Fibroblast of lung (primary cell): Measurements from ENCODE around the gene CACNA2D3.

ENCODE experiments used
- CTCF ChIP-seq, 2 donors: IDR thresholded peaks in 1 of 2; conservative IDR thresholded peaks in 1 of 2; 1 replicate in 1 of 2; 2 replicates in 1 of 2; pipeline ENCODE4 v1.5.1; 2011 to 2012; ENCODE audit warnings: low read length in 2 of 2, control low read depth in 1 of 2, inconsistent platforms in 1 of 2, low read depth in 1 of 2, mild to moderate bottlenecking in 1 of 2
- EZH2 ChIP-seq: IDR thresholded peaks from 2 replicates; pipeline ENCODE4 v1.5.1; 2012; ENCODE audit warnings: low read length, control low read depth, mild to moderate bottlenecking; ENCODE audit errors: missing control alignments

DNA sequence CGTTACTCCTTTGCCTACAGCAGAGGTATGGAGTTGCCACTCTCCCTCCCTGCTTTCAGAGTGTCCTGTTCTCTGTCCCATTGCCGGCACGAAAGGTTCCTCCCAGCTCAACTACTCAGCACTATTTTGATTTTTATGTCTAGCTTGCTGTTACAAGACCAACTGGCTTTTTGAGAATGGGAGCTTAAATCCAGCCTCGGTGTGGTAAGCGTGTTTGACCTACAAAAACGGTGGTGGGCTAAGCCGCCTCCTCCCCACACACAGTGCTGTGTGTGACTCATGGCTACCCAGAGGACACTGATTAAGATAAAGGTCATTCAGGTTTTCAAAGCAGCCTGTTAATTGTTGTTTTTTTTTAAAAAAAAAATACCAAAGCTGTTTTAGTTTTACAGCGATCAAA, 741.0 kb downstream of the CACNA2D3 start:
- TF ChIP-seq EZH2 (no peak), CTCF (conservative IDR thresholded peaks at IDR 0.05 in 1 of 2, IDR thresholded peaks at IDR 0.05 in 1 of 2; ENCODE audit: low read depth in 1 of 2, low read length in 2 of 2) (no peak)
